HG03280 (cell line): ENCODE data around the gene ZIC5.

ENCODE experiments used
- ATAC-seq: cut with Tn5 transposase; IDR thresholded peaks from one replicate; pipeline ENCODE4 v1.9.1; 2021; ENCODE audit warnings: mild to moderate bottlenecking, moderate library complexity; ENCODE audit not compliant: unreplicated experiment

ZIC5 gene

DNA sequence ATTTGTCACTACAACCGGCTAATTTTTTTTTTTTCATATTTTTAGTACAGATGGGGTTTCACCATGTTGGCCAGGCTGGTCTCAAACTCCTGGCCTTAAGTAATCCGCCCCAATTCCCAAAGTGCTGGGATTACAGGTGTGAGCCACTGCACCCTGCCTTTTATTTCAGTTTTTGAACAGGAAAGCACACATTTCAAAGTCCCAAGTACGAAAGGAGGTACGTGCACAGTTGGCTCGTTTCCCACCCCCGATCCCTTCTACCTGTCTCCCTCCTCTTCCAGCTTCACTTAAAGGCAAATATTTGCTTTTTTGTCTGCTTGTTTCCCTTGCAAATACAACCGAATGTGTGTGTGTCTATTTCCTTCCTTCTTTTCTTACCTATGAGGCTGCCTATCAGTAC is 30.5 kb downstream of the ZIC5 start:
- no peak for ATAC-seq

DNA sequence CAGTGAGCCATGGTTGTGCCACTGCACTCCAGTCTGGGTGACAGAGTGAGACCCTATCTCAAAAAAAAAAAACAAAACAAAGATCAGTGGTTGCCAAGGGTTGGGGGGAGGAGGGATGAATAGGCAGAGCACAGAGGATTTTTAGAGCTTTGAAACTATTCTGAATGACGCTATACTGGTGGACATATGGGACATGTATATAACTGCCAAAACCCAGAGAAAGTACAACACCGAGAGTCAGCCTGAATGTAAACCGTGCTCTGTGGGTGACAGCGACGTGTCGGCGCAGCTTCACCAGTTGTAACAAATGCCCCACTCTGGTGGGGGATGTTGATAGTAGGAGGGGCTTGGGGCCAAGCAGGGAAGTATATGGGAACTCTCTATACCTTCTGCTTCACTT is 32.9 kb downstream of the ZIC5 start:
- no peak for ATAC-seq

DNA sequence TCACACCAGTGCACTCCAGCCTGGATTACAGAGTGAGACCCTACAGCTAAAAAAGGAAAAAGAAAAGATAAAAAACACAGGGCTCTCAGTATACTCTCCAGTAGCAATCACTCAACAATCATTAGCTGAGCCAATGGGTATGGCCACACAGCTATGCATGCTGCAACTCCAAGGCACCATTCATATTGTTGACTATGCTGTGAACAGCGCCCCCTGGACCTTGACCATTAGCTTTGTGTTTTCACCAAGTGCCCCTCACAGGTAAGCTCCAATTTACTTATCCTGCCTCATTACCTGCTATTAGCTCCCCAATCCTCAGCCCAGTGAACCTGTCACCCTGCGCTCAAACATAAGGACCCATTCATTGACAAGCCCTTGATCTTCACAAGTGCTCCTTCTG is 35.8 kb downstream of the ZIC5 start:
- ATAC-seq, result no peak

DNA sequence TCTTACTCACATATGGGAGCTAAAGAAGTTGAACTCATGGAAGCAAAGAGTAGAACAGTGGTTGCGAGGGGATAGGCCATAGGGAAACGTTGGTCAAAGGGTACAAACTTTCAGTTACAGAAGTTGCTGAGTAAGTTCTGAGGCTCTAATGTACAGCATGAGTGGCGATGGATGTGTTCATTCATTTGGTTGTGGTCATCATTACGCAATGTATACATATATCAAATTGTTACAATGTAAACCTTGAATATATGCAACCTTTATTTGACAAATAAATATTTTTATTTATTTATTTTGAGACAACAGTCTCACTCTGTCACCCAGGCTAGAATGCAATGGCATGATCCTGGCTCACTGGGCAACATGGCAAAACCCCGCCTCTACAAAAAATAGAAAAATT is 38.7 kb downstream of the ZIC5 start:
- no peak for ATAC-seq

DNA sequence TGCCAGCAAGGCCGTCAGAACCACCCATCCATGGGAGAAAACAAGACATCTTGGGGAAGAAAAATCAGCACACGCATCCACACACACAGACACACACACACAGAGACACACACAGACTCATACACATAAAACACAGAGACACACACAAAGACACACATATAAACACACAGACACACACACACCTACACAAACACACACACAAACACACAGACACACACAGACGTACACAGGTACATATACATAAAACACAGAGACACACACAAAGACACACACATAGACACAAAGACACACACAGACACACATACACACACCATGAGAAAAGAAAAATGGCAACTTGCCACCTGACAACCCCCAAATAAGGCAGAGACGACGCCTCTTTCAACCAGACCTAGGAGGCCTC is 40.6 kb downstream of the ZIC5 start:
- ATAC-seq, result no peak

DNA sequence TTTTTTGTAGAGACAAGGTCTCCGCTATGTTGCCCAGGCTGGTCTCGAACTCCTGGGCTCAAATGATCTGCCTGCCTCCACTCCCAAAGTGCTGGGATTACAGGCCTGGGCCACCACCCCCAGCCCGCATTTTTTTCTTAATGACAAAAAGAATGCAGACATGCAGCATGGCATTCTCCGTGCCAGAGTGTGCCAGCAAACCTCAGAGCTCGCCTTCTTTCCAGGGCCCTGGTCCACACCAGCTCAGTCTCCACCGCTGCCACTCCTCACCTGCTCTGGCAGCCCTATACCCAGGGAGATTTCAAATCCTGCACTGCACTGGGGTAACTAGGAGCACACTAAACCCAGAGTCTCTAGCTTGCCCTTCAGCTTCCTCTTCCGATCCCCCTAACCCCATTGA is 41.7 kb downstream of the ZIC5 start:
- ATAC-seq, result no peak

DNA sequence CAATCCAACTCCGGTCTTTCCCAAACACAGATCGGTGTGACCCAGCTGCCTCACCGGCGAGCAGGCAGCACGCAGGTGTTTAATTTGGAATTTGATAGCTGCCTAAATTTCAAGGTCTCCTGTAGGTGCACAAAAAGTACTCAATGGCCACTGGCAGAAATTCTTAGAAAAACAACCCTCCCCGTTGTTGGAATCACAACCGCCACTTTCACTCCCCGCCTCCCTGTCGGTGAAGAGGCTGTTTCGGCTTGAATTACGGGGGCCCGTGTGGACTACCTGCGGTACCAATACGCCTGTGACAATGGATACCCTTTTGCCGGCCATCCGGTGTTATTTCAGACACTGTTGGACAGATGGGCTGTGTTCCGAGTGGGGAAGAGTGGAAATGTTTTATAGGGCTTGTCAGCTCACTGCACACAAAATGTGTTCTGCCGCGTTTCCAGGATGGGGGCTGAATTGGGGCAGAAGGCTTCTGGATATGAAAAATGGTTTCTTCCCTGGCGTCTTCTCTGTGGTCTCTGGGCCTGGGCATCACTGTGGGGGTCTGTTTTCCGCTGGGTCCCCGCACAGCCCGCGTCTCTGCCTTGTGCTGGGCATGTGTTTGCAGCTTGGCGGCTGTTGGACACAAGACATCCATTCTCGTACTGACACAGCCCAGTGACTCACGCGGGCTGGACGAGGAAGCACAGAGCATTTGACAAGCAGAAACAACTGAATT is 45.4 kb downstream of the ZIC5 start:
- ATAC-seq, result no peak

DNA sequence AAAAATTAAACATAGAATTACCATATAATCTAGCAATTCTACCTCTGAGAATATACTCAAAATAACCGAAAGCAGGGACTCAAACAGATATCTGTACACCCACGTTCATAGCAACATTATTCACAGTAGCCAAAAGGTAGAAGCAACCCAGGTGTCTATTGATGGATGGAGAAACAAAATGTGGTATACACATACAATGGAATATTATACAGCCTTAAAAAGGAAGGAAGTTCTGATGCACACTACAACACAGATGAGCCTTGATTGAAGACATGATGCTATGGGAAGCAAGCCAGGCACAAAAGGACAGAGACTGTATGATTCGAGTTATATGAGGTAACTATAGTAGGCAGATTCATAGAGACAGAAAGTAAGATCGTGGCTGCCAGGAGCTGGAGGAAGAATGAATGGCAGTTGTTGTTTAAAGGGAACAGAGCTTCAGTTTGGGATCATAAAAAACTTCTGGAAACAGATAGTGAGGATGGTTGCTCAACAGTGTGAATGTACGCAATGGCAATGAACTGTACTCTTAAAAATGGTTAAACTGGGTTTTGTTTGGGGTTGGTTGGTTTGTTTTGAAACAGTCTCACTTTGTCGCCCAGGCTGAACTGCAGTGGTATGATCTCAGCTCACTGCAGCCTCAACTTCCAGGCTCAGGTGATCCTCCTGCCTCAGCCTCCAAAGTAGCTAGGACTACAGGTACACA is 47.5 kb downstream of the ZIC5 start:
- no peak for ATAC-seq

DNA sequence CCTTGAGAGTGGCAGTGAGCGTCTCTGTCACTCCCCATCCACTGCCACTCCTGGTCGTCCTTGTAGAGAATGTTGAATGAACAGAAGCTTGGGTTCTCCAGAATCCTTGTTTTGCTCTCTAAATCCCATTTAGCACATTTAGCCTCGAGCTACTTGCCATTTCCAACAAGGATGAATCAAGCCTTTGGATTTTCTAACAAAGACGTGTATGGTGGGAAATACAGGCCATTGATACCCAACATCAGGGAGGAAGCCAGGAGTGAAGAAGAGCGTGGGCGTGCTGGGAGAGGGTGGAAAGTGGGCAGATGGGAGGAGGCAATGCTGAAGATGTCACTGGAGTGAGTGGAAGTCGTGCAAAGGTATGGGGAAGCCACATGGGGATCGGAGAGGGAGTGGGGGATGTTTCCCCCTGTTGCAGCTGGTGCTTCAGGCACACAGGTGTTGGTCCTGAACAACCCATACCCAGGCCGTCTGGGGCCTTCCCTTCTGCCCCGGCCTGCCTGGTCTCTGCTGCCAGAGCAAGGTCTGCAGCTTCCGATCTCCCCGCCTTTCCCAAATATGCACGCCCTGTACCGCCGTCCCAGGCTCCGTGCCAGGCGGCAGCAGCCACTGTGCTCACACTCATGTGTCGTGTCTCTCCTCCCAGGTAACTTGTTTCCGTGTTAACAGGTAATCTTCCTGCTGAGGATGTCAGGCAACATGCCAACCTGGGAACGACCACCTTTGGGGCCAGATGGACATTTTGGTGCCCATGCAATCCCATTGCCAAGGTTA is 48.7 kb downstream of the ZIC5 start:
- no peak for ATAC-seq

DNA sequence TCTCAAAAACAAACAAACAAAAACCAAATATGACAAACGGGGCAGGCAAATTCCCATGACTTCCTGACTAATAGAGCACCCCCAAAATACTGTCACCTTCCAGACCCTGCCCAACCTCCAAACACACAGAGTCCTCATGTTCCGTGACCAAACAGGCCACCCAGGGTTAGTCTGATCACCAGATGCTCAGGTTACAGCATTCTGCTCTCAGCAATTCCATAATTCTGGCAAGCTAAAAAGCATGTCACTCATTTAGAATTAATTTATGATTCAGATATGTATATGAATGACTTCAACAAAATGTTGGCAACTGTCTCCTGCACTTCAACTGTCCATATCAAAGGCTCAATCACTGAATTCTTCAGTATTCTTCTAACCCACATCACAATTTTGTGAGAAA is 52.4 kb downstream of the ZIC5 start:
- ATAC-seq, result no peak

DNA sequence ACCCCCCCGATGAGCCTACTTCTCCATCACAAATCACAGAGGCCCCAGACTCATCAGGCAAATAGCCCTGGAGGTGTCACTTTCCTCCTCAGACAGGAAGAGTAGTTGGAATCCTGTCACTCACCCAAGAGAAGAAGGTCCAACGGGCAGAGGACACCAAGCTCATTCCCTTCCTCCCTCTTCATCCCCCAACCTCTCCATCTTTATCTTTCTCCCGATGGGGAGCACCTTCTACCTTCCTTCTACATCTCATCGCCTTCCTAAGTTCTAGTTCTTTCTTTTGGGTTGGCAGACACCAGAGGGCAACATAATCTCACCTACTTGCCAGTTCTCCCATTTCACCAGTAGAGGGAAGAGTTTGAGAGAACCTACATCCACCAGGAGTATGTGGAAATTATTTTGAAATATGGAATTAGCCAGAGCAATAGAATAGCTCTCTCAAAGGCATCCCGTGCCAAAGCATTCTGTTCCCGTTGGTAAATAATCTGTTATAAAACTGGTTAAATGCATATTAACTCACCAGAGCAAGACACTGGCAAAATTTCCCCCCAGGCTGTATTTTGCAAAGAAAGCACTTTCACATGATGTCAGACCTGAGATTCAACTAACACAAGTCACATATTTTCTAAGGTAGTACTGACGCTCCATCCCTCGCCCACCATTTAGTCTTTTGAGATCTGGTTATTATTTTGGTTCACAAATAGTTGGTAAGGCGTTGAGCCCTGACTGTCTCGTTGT is 55.0 kb downstream of the ZIC5 start:
- peak; percentile 76 for ATAC-seq

DNA sequence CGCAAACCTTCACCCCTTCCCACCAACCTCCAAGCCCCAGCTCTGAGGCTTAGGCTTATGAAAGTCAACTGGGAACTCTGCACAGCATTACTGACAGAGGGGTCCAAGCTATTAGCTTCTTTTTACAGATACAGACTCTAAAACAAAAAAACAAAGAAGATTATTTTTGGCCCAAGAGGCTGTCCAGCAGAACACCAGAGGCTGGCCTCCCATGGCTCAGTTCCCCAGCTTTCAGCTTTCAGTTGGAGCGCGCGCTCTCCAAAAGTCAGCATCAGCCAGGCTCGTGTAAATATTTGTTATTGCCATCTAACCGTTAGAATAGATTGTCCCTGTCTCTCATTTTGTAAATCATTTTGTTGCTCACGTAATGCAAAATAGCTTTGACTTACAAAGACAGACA is 58.4 kb downstream of the ZIC5 start:
- ATAC-seq, result no peak
